8988T (cell line): ENCODE data around the gene AGPAT4.

Experiments
- DNase-seq: peaks from one replicate; pipeline ENCODE4 v3.0.0; 2011

AGPAT4 gene

GRCh38 chr6:161105408-161105807 is 168.5 kb downstream of the AGPAT4 start:
- no peak for DNase-seq

- DNase-seq = no peak
Observed at GRCh38 chr6:161104966-161105365, 168.9 kb downstream of the AGPAT4 start.

- no peak for DNase-seq
Observed at GRCh38 chr6:161103475-161103874, 170.4 kb downstream of the AGPAT4 start.

GRCh38 chr6:161101517-161101916 is 172.3 kb downstream of the AGPAT4 start:
- no peak for DNase-seq

GRCh38 chr6:161100072-161100471 is 173.8 kb downstream of the AGPAT4 start:
- DNase-seq = no peak

DNA sequence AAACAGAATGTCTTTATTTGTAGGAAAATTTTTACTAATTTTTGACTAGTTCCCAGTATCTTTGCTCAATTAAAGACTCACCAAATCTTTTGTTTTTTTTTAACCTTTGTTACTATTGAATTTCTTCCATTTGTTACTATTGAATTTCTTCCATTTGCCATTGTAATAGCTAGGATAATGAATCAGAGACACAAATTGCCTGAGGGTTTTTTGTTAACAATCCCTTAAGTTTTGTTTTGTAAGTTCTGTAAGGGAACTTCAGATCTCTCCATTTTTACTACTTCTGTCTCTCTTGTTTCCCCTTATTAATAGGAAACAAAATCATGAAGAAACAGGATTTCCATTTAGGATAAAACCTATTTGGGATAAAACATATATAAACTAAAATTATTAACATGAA is 177.9 kb downstream of the AGPAT4 start:
- DNase-seq = no peak

GRCh38 chr6:161094955-161095354 is 178.9 kb downstream of the AGPAT4 start:
- no peak for DNase-seq

DNA sequence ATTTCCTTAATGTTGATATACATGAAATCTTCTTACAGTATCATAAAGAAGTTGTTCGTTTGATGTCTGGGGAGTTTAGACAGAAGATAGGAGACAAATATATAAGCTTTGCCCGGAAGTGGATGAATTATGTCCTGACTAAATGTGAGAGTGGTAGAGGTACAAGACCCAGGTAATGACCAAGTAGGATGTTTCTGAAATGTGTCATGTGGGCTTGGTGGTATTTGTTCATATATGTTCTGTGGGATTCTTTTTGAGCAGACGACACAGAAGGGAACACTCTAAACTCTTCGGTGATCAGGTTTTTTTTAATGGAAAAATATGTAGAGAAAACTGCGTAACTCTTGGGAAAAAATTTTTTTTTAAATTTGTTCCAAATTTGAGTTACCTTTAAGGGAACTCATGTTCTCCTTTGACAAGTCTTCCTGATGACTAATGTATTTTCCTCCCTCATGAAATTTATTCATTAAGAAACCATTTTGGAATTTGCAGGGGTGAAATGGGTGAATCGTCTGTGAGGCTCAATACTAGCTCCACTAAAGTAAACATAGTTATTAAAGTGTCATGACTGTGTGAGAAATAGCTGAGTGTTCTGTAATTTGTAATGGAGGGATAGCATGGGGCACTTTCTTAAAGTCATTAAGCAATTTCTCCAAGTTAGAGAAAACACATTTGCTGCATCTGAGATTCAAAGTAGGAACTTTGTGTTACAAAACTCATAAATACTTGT is 181.7 kb downstream of the AGPAT4 start:
- no peak for DNase-seq

DNA sequence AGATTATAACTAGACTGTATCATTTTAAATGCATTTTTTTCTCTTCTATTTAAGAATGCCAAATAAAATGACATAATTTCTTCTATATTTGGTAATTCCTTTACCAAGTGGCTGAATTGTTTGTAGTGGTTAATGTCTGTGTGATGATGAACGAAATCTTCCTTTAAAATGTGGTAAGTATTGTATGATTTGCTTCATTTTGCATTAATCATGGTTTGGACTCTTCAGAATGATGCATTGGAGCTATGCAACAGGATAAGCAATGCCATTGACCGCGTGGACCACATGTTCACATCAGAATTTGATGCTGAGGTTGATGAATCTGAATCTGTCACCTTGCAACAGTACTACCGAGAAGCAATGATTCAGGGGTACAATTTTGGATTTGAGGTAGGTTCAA is 182.7 kb downstream of the AGPAT4 start:
- DNase-seq = no peak

DNA sequence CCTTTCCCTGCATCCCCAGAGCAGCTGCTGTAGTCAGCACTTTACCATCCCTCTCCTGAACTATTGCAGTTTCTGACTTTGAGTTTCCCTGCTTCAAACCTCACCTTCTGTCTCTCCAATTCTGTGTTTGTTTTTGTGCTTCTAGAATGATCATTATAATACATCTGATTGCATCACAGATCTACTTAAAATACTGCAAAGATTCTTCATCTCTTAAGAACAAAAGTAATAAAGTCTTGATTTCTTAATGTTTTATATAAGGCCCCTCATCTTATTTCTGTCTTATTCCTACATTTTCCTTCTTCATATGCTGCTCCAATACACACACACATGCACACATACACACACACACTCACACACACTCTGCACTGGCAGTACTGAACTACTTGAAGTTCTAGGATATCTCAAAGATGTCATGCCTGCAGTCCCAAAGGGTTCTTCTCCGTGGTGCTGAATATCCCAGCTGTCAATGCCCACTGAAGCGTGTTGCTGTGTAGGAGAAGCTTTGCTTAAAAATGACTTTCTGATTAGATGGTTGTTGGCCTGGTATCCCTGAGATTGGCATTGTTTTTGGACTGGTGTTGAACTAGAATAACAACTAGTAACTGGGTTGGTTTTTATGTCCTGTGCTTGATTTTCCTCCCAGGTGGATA is 185.1 kb downstream of the AGPAT4 start:
- DNase-seq = no peak

DNA sequence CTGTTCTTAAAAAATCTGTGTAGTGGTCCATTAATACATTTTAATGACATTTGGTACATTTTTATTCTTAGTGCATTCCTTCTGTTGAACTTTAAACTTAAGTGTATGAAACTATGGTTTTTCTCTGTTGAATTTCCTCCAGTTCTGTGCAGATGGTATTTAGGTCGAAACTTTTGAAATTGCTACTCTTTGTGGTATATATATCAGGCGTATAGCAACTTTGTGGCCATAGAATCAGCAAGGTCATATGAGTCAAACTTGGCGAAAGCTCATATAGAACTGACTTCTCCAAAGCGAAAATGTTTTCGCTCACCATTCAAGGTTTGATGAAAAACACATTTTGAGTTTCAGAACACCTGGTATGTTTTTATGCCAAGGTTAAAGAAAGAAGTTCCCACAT is 188.6 kb downstream of the AGPAT4 start:
- no peak for DNase-seq

DNA sequence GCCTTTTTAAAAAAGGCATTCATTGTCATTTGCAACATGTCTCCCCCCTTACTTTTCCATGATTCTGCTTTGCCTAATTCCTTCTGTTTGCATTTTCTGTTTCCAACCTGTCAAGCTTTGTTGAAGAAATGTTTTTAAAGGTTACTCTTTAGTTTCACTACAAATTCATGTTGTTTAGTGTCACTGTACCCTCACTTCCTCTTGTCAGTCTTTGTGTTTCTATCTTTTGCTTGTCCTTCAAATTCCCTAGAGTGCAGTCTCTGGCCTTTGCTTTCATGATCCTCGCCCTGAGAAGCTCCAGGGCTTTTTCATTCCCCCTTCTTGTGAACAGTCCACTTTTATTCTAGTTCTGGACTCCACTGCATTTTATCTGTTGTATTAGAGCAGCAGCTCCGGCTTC is 191.6 kb downstream of the AGPAT4 start:
- no peak for DNase-seq

DNA sequence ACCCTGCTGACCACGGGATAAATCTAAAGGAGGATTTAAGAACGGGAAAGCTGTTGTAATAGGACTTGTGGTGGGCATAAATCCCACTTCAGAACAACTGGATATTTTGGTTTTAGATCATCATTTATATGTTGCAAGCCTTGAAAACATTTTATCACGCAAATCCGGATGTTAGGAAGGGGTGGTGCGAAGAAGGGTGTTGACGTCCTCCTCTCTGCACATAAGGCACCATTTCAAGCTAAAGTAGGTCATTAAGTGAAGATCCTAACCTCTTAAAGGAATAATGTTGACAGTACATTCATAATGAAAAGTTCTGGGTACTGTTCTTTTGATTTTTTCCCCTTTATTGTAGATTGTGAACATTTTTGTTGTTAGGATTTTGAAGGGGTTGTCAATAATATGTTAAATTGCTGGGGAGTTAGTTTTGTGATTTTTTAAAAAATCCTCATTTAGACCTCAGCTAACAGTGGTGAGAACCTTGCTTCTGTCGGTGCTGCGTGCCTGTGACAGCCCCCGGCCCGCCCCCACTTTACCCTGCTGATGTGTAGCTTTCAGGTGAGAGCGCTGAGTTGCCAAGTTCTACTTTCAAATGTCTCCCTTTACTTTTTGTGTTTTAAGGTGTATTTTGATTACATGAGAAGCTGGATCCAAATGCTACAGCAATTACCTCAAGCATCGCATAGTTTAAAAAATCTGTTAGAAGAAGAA is 193.4 kb downstream of the AGPAT4 start:
- DNase-seq = no peak
